VCaP (cell line): Measurements from ENCODE around the gene DNM3.

Experiments used
- H3K27ac ChIP-seq: fragments of 450-650 bp; 2 replicates; pipeline ENCODE4 v1.5.1; 2017
- TF ChIP-seq, protein P1 (sequence below): fragments of 450-650 bp; conservative IDR thresholded peaks from 2 replicates; pipeline ENCODE4 v1.5.1; 2017; ENCODE audit warnings: mild to moderate bottlenecking, moderate library complexity

The DNM3 gene

DNA sequence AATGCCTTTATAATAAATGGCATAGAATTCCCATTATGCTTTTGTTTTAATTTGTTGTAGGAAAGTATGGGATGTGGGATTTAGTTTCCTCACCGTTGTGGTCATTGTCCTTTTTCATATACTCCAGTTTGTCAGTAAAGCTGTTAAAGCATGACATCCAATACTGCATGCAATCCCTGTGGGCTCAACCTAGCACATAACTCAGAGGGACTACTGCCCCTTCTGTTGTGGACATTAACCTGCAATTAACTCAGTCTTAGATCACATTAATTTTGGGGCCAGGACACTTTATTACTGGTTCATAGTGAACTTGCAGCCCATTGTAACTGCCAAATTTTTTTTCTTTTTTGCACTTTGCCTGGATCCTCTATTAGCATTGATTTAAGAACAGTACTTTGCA, 112.5 kb downstream of the DNM3 start:
- TF ChIP-seq, protein P1, sequence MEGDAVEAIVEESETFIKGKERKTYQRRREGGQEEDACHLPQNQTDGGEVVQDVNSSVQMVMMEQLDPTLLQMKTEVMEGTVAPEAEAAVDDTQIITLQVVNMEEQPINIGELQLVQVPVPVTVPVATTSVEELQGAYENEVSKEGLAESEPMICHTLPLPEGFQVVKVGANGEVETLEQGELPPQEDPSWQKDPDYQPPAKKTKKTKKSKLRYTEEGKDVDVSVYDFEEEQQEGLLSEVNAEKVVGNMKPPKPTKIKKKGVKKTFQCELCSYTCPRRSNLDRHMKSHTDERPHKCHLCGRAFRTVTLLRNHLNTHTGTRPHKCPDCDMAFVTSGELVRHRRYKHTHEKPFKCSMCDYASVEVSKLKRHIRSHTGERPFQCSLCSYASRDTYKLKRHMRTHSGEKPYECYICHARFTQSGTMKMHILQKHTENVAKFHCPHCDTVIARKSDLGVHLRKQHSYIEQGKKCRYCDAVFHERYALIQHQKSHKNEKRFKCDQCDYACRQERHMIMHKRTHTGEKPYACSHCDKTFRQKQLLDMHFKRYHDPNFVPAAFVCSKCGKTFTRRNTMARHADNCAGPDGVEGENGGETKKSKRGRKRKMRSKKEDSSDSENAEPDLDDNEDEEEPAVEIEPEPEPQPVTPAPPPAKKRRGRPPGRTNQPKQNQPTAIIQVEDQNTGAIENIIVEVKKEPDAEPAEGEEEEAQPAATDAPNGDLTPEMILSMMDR = no peak
- H3K27ac ChIP-seq = no peak overlapping the region

DNA sequence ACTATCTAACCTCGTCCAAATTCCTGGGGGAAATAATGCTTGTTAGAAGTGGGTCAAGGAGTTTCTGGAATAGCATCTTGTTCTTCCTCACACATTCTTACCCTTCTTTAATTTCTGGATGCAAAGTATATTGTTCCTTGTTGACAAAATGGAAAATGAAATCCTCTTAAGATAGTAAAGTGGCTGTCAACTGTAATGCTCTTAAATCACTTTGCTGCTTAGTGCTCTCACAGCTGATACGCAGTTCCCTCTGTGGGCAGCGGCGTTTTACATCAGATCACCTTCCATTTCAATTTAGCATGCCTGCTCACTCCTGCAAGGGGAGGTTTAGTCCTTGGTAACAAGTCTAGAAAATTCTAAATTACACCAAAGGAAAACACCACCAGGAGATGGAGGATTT, 113.1 kb downstream of the DNM3 start:
- H3K27ac ChIP-seq = no peak overlapping the region
- TF ChIP-seq, protein P1 = no peak

GRCh38 chr1:171961861-171962260, 120.6 kb downstream of the DNM3 start:
- no peak overlapping the region for H3K27ac ChIP-seq
- TF ChIP-seq, protein P1 = no peak

DNA sequence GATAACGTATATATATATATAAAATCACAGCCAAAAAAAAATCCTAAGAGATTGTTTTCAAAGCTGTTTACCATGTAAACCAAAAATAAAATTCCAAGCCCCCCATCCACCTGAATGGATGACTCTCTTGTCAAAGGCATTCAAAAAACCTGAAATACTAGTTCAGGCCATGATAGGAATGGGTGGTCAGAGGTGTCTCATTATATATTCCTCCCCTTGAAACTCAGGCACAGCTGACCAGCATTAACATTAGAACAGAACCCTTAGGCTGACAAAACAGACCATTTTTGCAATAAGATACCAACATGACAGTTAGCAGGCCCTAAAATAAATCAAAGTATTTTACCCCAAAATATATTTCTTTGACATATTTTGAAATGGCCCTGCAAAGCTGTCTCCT, 122.5 kb downstream of the DNM3 start:
- no peak overlapping the region for H3K27ac ChIP-seq
- TF ChIP-seq, protein P1 = no peak

DNA sequence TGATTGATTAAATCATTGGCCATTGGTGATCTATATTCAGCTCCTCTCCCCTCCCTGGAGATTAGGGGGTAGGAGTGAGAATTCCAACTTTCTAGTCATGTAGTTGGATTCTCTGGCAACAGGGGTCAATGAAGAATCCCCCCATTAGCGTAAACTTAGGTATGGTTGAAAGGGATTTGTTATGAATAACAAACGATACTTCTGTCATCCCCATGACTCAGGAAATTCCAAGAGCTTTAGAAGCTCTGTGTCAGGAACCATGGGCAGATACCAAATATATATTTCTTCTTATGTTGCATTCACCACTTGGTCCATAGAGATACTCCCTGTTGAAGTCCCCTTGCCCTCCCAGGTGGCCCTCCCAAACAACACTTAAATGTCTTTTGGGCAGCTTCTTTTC, 124.5 kb downstream of the DNM3 start:
- TF ChIP-seq, protein P1 = no peak
- no peak overlapping the region for H3K27ac ChIP-seq

- TF ChIP-seq, protein P1 = no peak
- H3K27ac ChIP-seq = no peak overlapping the region
These were observed 125.3 kb downstream of the DNM3 start for GRCh38 chr1:171966426-171967220.

GRCh38 chr1:171969226-171969625, 127.9 kb downstream of the DNM3 start:
- TF ChIP-seq, protein P1 = no peak
- H3K27ac ChIP-seq = no peak overlapping the region
